OCI-LY3 (cell line): Measurements from ENCODE around the gene WARS2.

ENCODE experiments used
- H2AFZ ChIP-seq: fragments of 200-600, 300-600 bp; shearing (Covaris generic); 2 replicates; pipeline ENCODE4 v1.6.0; 2014; ENCODE audit warnings: antibody characterized with exemption, low read depth, low read length
- H3K27ac ChIP-seq: fragments of 200-600, 300-600 bp; sonication (generic); 2 replicates; pipeline ENCODE4 v1.5.1; 2014; ENCODE audit warnings: mild to moderate bottlenecking, low read length, moderate library complexity, mixed read lengths
- H3K27me3 ChIP-seq: fragments of 200-600, 300-600 bp; sonication (generic); 2 replicates; pipeline ENCODE4 v1.6.1; 2014; ENCODE audit warnings: low read depth, low read length, mixed read lengths
- H3K36me3 ChIP-seq: fragments of 200-600, 300-600 bp; sonication (generic); replicated peaks from 2 replicates; pipeline ENCODE3; 2014; ENCODE audit warnings: low read depth, low read length, mixed read lengths
- H3K4me1 ChIP-seq: fragments of 300-600, 200-600 bp; sonication (generic); 2 replicates; pipeline ENCODE4 v1.6.1; 2014; ENCODE audit warnings: low read length, mixed read lengths
- H3K4me2 ChIP-seq: fragments of 200-600, 300-600 bp; sonication (generic); 2 replicates; pipeline ENCODE4 v1.6.1; 2014; ENCODE audit warnings: low read length, mixed read lengths
- H3K4me3 ChIP-seq: fragments of 300-600, 200-600 bp; sonication (generic); 2 replicates; pipeline ENCODE4 v1.5.1; 2014; ENCODE audit warnings: antibody characterized with exemption, mild to moderate bottlenecking, low read length, moderate library complexity
- H3K79me2 ChIP-seq: fragments of 300-600, 200-600 bp; shearing (Covaris generic); 2 replicates; pipeline ENCODE4 v1.6.1; 2014; ENCODE audit warnings: mild to moderate bottlenecking, low read length, mixed read lengths
- H3K9ac ChIP-seq: fragments of 300-600, 200-600 bp; shearing (Covaris generic); 2 replicates; pipeline ENCODE4 v1.6.0; 2014; ENCODE audit warnings: mild to moderate bottlenecking, low read length, moderate library complexity
- H3K9me3 ChIP-seq: fragments of 200-600, 300-600 bp; shearing (Covaris generic); 2 replicates; pipeline ENCODE4 v1.6.1; 2014; ENCODE audit warnings: low read length, mixed read lengths; ENCODE audit not compliant: insufficient read depth
- H4K20me1 ChIP-seq: fragments of 200-600, 300-600 bp; sonication (generic); 2 replicates; pipeline ENCODE4 v1.6.1; 2016; ENCODE audit warnings: low read length, mixed read lengths; ENCODE audit not compliant: insufficient read depth
- EZH2phosphoT487 ChIP-seq: fragments of 200-600 bp; shearing (Covaris generic); IDR thresholded peaks from 2 replicates; pipeline ENCODE4 v1.6.1; 2018; ENCODE audit warnings: antibody characterized with exemption, mixed run types, low read depth
- TF ChIP-seq, protein P1 (sequence below): fragments of 200-600, 300-600 bp; sonication (generic); IDR thresholded peaks from 2 replicates; pipeline ENCODE4 v1.5.1; 2014; ENCODE audit warnings: antibody characterized with exemption, low read length, low read depth

The WARS2 gene

DNA sequence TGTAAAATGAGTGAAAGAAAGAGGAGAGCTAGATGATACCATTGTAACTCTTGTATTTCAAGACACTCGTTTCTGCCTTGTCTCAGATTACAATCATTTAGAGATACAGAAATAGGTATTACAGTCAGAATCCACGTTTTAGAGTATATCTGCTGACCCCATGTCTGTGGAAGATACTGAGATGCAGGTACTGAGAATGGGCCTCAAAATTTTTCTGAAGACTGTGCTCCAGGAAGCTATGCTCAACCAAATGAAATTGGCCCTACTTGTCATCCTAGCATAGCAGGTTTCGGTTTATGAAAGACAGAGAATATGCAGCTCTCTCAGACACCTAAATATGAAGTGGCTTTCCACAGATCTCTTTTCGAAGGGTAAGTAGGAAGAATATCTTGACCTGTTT, 6.0 kb upstream of the WARS2 start:
- H3K36me3 ChIP-seq, result no peaks in the 10 kb centered on the region

DNA sequence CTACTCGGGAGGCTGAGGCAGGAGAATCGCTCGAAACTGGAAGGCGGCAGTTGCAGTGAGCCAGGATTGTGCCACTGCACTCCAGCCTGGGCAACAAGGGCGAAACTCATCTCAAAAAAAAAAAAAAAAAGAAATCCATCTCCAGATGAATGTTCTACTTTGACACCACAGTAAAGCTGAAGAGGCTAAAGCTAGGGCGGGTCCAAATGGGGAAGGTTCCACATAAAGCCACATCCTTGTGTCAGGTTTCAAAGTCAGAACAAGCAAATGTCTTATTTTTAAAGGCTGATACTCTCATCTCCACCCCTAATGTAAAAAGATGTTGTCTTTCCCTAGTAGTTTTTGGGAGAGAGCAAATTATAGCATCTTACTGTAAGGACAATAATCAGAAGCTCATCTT, 4.4 kb upstream of the WARS2 start:
- Histone ChIP-seq H3K9ac (no peak overlapping the region), H3K4me2 (no peak overlapping the region), H3K4me1 (peaks cover 5% of the 10 kb centered on the region), H3K27ac (no peak overlapping the region), H4K20me1 (no peaks in the 10 kb centered on the region), H3K27me3 (no peaks in the 10 kb centered on the region), H3K36me3 (no peaks in the 10 kb centered on the region), H3K4me3 (no peak overlapping the region), H3K79me2 (peaks cover 12% of the 10 kb centered on the region), H2AFZ (no peak overlapping the region), H3K9me3 (no peaks in the 10 kb centered on the region)
- TF ChIP-seq, protein P1, sequence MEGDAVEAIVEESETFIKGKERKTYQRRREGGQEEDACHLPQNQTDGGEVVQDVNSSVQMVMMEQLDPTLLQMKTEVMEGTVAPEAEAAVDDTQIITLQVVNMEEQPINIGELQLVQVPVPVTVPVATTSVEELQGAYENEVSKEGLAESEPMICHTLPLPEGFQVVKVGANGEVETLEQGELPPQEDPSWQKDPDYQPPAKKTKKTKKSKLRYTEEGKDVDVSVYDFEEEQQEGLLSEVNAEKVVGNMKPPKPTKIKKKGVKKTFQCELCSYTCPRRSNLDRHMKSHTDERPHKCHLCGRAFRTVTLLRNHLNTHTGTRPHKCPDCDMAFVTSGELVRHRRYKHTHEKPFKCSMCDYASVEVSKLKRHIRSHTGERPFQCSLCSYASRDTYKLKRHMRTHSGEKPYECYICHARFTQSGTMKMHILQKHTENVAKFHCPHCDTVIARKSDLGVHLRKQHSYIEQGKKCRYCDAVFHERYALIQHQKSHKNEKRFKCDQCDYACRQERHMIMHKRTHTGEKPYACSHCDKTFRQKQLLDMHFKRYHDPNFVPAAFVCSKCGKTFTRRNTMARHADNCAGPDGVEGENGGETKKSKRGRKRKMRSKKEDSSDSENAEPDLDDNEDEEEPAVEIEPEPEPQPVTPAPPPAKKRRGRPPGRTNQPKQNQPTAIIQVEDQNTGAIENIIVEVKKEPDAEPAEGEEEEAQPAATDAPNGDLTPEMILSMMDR, result no peak
- TF ChIP-seq EZH2phosphoT487, result no peak

More for the DNA sequence above, 6.0 kb upstream of the WARS2 start:
- no peak overlapping the region for H3K4me2 ChIP-seq
- no peaks in the 10 kb centered on the region for H3K9me3 ChIP-seq
- peaks cover 1% of the 10 kb centered on the region for H3K4me1 ChIP-seq
- H3K27ac ChIP-seq, result no peak overlapping the region
- TF ChIP-seq, protein P1, result no peak
- TF ChIP-seq EZH2phosphoT487, result no peak
- H4K20me1 ChIP-seq, result no peaks in the 10 kb centered on the region
- no peaks in the 10 kb centered on the region for H3K27me3 ChIP-seq
- H3K4me3 ChIP-seq, result no peak overlapping the region
- no peak overlapping the region for H3K9ac ChIP-seq
- H2AFZ ChIP-seq, result no peak overlapping the region
- H3K79me2 ChIP-seq, result peaks cover 4% of the 10 kb centered on the region; the same call in 1 of the 2 replicates

DNA sequence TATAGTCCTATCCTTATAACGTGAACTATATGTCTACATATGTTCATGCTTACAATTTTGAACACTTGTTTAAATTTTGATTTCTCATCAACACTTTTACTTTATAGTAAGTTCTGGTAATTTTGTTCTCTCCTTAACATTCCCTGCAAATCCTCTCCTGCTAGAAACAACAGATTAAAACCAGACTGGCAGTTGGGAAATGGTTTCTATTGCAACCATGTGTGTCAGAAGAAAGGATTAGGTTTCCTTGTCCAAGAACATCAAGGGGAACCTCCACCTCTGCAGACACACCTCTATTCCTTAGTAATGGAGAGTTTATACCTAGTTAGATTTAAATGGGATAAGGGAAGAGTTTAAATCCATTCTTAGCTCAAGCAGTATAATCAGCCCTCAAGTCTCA, 3.3 kb upstream of the WARS2 start:
- Histone ChIP-seq H4K20me1 (no peaks in the 10 kb centered on the region), H2AFZ (no peak overlapping the region), H3K4me1 (peaks cover 12% of the 10 kb centered on the region), H3K4me3 (no peak overlapping the region), H3K9me3 (no peaks in the 10 kb centered on the region), H3K27me3 (no peaks in the 10 kb centered on the region), H3K9ac (no peak overlapping the region), H3K27ac (no peak overlapping the region), H3K4me2 (no peak overlapping the region), H3K79me2 (peaks cover 19% of the 10 kb centered on the region), H3K36me3 (no peaks in the 10 kb centered on the region)
- TF ChIP-seq, protein P1, result no peak
- TF ChIP-seq EZH2phosphoT487, result no peak

DNA sequence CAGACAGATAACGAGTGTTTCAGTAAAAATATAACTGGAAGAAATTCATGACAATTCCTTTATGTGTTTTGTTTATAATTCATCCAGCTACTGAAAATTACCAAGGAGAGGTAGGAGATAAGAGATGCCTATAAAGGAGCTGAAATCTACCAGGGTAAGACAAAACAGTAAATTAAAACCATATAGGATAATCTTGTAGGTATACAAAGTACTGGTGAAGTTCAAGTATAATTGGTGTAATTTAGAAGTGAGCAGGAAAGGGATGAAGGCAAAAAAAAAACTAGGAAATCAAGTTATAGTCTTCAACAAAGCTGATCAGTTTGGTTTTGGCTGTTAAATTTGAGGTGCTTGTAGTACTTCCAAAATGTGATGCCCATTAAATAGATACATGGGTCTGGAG, 1.2 kb upstream of the WARS2 start:
- peak overlapping the region; percentile 84; the same call in 1 of the 2 replicates for H3K4me2 ChIP-seq
- peak overlapping the region; percentile 90; the same call in 1 of the 2 replicates for H3K4me3 ChIP-seq
- peaks cover 12% of the 10 kb centered on the region for H3K4me1 ChIP-seq

More for the DNA sequence above, 1.2 kb upstream of the WARS2 start:
- Histone ChIP-seq H3K9ac (no peak overlapping the region), H3K79me2 (peaks cover 24% of the 10 kb centered on the region), H3K36me3 (no peaks in the 10 kb centered on the region), H3K27ac (no peak overlapping the region), H2AFZ (no peak overlapping the region), H4K20me1 (no peaks in the 10 kb centered on the region), H3K27me3 (no peaks in the 10 kb centered on the region), H3K9me3 (no peaks in the 10 kb centered on the region)
- TF ChIP-seq, protein P1, result no peak
- no peak for TF ChIP-seq EZH2phosphoT487
